HG02798 (cell line): ENCODE results near the gene PARP12.
A peak's percentile ranks its signal among the peaks of the same experiment; 100 is the strongest.

Experiments used
- ATAC-seq: cut with Tn5 transposase; IDR thresholded peaks from one replicate; pipeline ENCODE4 v1.9.1; 2021; ENCODE audit warnings: mild to moderate bottlenecking; ENCODE audit not compliant: unreplicated experiment, poor library complexity

Gene PARP12

DNA sequence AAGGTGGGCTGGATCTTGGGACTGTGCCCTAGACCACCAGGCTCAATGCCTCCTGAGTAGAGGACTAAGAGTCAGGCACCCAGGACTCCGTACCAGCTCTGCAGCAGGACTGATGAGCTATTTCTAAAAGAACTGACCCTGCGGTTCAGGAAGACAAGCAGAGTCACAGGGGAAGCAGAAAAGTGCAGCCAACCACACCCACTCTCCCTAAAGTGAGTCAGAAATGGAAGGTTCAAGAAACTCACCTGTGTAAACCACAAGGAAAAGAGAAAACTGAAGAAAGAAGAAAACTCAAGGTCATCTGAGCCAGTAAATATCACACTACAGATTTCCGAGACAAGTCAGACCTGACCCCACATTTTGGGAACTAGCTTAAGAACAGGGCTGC, 2.5 kb downstream of the PARP12 start:
- ATAC-seq: no peak

DNA sequence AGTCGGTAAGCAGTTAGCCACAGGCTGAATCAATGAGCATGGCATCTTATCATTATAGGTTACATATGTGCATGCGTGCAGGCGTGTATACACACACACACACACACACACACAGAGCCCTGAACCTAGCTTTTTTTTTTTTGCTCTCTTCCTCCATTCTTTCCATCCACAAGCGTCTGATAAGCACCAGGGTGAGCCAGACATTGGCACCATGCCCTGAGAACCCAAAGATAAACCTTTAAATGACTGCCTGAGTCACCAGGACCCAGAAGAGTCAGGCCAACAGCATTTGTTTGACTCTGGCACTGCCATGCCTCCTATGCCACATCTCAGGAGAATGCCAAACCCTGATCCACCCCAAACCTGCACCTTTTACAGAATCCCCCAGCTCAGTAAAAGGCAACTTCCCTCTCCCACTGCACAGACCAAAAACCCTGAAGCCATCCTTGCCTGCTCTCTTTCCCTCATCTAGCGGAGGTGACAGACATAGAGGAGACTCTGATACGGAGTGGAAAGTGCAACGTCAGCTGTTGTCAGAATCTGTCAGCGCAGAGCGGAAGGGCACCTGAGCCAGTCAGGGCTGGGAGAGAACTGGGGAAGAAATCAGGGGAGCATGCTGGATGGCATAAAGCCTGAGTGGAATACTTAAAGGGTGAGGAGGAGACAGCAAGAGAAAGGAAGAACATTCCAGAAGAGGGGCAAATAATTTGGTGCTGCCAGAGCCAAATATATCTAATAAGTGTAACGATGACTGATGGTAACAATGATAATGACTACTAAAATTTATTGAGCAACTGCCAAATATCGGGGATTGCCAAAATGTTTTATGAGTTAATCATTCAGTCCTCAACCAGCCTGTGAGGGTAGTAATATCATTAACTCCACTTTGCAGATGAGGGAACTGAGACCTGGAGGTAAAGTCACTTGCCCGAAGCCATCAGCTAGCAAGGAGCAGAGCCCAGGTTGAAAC, 3.2 kb downstream of the PARP12 start:
- no peak for ATAC-seq

DNA sequence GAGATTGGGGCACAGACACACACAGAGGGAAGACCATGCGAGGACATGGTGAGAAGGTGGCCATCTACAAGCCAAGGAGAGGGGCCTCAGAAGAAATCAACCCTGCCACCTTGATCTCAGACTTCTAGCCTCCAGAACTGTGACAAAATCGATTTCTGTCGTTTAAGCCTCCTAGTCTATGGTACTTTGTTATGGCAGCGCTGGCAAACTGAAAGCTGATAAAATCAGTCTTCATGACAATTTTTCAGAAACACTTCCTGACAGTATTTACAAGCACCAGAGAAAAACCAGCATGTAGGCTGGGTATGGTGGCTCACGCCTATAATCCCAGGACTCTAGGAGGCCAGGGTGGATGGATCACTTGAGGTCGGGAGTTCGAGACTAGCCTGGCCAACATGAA, 4.2 kb downstream of the PARP12 start:
- no peak for ATAC-seq

DNA sequence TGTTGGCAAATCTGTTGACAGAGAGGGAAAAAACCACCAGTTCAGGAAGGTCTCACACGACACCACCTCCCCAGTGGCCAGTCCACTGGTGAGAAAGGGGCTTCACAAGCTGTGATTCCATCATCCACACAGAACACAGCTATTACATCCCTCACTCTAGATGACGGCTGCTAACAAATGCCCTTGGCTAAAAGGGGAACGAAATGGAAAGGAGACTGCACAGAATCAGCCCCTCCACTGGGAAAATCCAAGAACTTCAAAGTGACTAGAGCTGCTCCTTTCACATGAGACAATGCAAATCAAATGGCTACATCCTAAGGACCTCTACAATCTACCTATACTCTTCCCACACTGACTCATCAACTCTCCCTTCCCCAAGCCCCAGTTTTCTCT, 5.6 kb downstream of the PARP12 start:
- no peak for ATAC-seq

DNA sequence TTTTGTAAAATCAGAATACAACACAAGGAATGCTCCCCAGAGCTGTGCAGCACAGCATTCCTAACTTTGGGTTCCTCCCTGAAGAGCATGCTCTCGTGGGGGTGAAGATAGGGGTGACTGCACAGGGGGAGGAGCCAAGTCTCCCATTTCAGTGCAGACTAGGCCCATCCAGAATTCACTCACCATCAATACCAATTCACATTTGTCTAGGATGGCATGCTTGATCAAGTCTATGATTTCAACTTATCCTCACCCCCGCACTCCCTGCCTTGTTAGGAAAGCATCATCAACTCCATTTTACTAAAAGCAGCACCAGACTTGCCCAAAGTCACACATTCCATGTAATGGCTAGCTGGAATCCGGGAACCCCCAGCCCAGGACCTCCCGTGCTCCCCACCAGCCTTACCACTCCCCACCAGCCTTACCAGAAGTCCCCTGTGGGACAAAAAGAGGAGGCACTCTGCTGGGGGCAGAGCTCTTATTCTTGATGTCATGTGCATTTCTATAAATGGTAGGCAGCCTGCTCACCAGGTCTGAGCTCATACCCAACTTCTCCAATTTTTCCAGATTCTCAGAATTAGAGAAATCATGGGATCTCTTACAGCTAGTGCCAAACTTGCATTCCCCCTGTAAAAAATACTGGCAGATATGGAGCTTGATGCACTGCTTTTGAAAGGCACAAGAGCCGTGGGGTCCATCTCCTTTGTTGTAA, 6.2 kb downstream of the PARP12 start:
- no peak for ATAC-seq

GRCh38 chr7:140055833-140056232, 6.9 kb downstream of the PARP12 start:
- no peak for ATAC-seq

GRCh38 chr7:140054751-140055150, 8.0 kb downstream of the PARP12 start:
- ATAC-seq: no peak

DNA sequence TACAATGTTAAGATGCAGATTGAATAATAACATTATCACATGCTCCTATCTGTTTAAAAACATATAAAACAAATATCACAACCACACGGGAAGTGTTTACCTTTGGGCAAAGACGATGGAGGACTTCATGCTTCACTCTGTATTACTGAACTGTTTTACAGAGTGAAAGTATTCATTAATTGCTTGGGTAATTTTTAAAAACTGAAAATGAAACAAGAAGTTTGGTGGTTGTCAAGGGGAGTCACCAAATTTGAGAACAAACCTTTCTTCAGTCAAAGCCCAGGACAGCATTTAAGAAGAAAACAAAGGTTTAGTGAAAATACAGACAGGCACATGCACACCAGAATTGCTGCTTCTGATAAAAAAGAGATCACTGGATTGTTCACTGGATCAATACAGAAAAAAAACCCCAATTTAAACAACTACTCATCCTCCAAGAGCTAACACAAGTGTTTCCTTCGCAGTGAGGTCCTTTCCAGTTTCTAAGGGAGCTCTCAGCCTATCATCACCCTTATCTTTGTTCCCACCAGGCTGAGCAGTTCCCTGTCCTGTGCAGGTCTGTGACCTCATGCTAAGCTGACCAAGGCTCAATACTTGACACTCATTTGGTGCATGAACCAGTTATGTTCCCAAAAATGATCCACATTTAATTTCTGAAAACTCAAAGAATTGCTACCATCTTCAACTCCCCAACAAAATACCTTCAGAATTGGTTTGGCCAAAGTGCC, 8.8 kb downstream of the PARP12 start:
- peak; percentile 92 for ATAC-seq

- no peak for ATAC-seq
These were observed 10.9 kb downstream of the PARP12 start for GRCh38 chr7:140051820-140052219.

DNA sequence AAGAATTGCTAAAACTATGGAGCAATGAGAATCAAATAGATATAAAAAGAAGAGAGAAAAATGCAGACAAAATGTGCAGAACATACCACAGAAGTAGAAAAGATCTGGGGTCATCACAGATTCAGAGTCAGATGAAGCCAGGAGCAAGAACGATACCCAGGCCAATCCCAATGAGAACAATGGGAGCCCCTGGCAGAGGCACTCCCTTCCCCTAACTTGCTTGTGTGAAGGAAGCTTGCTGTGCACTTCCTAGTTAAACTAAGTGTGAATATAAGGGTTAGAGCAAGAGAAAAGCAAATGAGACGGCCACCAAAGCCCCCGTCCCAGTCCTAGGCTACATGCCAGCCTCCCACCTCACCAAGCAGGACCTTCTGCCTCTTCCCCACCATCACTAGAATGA, 12.7 kb downstream of the PARP12 start:
- no peak for ATAC-seq

- ATAC-seq: no peak
These were observed 13.3 kb downstream of the PARP12 start for GRCh38 chr7:140049339-140050024.

GRCh38 chr7:140048989-140049338, 13.8 kb downstream of the PARP12 start:
- no peak for ATAC-seq

- ATAC-seq: no peak
These were observed 14.6 kb downstream of the PARP12 start for GRCh38 chr7:140048138-140048537.

DNA sequence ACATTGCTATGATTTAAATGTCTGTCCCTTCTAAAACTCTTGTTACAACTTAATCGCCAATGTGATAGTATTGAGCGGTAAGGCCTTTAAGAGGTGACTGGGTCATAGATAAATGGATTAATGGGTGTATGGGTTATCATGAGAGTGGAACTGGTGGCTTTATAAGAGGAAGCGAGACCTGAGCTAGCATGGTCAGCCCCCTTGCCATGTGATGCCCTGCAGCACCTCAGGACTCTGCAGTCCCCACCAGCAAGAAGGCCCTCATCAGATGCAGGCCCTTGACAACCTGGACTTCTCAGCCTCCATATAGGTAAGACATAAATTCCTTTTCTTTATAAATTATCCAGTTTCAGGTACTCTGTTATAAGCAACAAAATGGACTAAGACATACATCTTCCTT, 15.6 kb downstream of the PARP12 start:
- ATAC-seq: no peak

GRCh38 chr7:140045697-140046096, 17.1 kb downstream of the PARP12 start:
- ATAC-seq: no peak

GRCh38 chr7:140044251-140044650, 18.5 kb downstream of the PARP12 start:
- ATAC-seq: no peak

DNA sequence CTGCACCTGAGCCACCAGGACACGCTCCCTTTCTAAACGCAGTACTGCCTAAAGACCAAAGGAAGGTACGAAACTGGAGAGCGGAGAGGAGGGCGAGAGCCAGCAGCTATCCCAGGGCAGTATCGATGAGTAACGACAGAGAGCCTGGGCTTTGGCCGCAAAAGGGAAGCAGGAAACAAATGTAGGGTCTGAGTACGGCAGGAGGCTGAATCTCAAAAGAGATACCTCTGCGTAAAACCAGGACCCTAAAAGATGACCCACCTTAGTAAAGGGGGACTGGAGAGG, 20.4 kb downstream of the PARP12 start:
- ATAC-seq: no peak

GRCh38 chr7:140041659-140042385, 20.9 kb downstream of the PARP12 start:
- no peak for ATAC-seq

GRCh38 chr7:140039896-140040295, 22.9 kb downstream of the PARP12 start:
- ATAC-seq: no peak

DNA sequence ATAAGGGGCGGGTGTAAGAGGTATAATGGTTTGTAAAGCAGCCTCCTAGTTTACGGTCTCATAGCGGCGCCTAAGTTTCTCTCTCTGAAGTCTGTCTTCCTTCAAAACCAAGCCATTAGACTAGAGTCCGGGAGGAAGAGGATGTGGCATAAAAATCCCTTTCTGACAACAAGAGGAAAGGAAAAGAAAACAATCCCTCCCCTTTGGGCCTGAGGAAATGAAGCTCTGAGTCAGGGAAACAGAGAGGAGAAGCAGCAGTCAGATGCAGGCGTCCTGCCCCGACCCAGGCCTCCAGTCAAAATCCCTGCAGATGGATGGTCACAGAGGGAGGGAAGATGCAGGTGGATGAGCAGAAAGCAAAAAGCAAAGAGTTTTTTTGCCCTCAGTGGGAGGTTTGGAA, 23.7 kb downstream of the PARP12 start:
- no peak for ATAC-seq
